Stimulated activated CD8-positive, alpha-beta memory T cell treated with anti-CD3 and anti-CD28 coated beads, Interleukin-4, amount 100 ng/mL, for 48 hours (primary cell): Measurements from ENCODE around the gene SWSAP1.

Experiments
- DNase-seq: peaks from one replicate; pipeline ENCODE4 v3.0.0-alpha.2; 2020

The SWSAP1 gene

GRCh38 chr19:11416346-11417052 is 42.0 kb downstream of the SWSAP1 start:
- DNase-seq: no peak

GRCh38 chr19:11418094-11418548 is 43.7 kb downstream of the SWSAP1 start:
- no peak for DNase-seq

- no peak for DNase-seq
Observed at GRCh38 chr19:11418549-11419506, 44.4 kb downstream of the SWSAP1 start, which contains the start of gene RGL3. TSS of gene RGL3 (minus strand) at chr19:11419314. CDS start at chr19:11419278, 36 bp downstream.

- peak; percentile 35 for DNase-seq
Observed at GRCh38 chr19:11420429-11421370, 46.2 kb downstream of the SWSAP1 start.

GRCh38 chr19:11421371-11422098 is 47.1 kb downstream of the SWSAP1 start:
- DNase-seq: peak; percentile 78

GRCh38 chr19:11422163-11423065 is 47.9 kb downstream of the SWSAP1 start:
- DNase-seq: peak; percentile 87

GRCh38 chr19:11423164-11423790 is 48.8 kb downstream of the SWSAP1 start:
- DNase-seq: no peak

- DNase-seq: no peak
Observed at GRCh38 chr19:11423791-11424181, 49.3 kb downstream of the SWSAP1 start.
